Measurements from ENCODE around the gene RABGAP1L.
"Not testable (repeated sequence)": the region's sequence is repeated elsewhere in the genome, so short reads cannot be mapped to it uniquely, and the experiment has no call there.

DNA sequence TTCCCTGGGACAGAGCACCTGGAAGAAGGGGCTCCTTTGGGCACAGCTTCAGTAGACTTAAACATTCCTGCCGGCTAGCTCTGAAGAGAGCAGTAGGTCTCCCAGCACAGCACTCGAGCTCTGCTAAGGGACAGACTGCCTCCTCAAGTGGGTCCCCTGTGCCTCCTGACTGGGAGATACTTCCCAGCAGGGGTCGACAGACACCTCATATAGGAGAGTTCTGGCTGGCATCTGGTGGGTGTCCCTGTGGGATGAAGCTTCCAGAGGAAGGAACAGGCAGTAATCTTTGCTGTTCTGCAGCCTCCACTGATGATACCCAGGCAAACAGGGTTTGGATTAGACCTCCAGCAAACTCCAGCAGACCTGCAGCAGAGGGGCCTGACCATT lies 14.9 kb upstream of the RABGAP1L start:
- TF ChIP-seq, protein P1, sequence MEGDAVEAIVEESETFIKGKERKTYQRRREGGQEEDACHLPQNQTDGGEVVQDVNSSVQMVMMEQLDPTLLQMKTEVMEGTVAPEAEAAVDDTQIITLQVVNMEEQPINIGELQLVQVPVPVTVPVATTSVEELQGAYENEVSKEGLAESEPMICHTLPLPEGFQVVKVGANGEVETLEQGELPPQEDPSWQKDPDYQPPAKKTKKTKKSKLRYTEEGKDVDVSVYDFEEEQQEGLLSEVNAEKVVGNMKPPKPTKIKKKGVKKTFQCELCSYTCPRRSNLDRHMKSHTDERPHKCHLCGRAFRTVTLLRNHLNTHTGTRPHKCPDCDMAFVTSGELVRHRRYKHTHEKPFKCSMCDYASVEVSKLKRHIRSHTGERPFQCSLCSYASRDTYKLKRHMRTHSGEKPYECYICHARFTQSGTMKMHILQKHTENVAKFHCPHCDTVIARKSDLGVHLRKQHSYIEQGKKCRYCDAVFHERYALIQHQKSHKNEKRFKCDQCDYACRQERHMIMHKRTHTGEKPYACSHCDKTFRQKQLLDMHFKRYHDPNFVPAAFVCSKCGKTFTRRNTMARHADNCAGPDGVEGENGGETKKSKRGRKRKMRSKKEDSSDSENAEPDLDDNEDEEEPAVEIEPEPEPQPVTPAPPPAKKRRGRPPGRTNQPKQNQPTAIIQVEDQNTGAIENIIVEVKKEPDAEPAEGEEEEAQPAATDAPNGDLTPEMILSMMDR (IDR thresholded peaks at IDR 0.05), result not testable (repeated sequence)
- TF ChIP-seq POLR2A (IDR thresholded peaks at IDR 0.05), result not testable (repeated sequence)
